ENCODE data around the gene EPS8L2. TPM values are rescaled to one million over a fixed set of nuclear protein-coding genes. Genes with fewer than 3 reads are reported as not detected.
A peak's percentile ranks its signal among the peaks of the same experiment; 100 is the strongest.

Gene EPS8L2
- total and polyA plus RNA-seq, 2 of the 4 experiments (the other 2 are of a cell fraction) = 17.2 to 39.4 TPM

DNA sequence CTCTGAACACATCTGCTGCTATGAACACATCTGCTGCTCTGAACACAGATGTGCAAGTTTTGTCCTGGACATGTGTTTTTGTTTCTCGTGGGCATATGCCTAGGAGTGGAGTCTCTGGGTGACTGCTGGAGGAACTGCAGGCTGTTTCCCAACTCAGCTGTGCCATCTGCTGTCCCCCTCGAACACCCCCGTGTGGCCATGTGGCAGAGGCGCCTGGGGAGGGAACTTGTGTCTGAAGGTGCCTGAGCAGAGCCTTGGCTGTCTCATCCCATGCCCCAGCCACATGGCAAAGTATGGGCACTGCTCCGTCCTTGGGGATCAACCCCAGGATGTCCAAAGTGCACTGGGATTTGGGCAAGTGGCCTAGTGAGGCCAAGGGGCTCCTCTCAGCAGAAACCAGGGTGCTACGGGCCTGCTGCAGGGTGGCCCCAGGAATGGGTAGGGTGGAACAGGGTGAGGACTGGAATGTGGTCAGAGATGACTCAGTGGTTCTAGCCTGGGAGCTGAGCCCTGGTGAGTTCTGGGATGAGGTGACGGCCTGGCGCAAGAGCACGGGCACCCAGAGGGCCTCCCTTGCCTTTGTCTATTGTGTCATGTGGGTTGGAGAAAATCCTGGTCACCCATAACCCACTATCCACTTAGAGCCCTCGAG, 56.5 kb downstream of the EPS8L2 start (continued):
- no peak for TF ChIP-seq FOS (IDR thresholded peaks at IDR 0.05; ENCODE audit: low read depth, low read length)

DNA sequence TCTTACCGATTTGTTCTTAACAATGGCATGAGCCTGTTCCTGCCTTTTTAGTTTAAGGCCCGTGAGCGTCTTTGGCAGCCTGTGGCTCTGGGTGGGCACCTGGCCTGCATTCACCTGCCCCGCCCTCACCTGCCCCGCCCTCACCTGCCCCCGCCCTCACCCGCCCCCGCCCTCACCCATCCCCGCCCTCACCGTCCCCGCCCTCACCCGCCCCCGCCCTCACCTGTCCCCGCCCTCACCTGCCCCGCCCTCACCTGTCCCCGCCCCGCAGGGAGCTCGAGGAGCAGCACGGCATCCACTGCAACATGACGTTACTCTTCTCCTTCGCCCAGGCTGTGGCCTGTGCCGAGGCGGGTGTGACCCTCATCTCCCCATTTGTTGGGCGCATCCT, 57.0 kb downstream of the EPS8L2 start:
- Histone ChIP-seq H3K9ac (ENCODE audit: low read depth, low read length) (no peak overlapping the region), H2BK20ac (ENCODE audit: low read depth, low read length) (no peak overlapping the region), H4K20me1 (ENCODE audit: insufficient read depth, low read length) (peaks cover 43% of the 10 kb centered on the region), H3K14ac (replicated peaks; ENCODE audit: low read depth, low read length) (0 out of 2 replicates have a peak overlapping the region, but pooled peaks have one; percentile 11), H2BK15ac (ENCODE audit: low read depth, low read length) (no peak overlapping the region), H2BK120ac (ENCODE audit: low read depth, low read length) (no peak overlapping the region), H3K9me1 (ENCODE audit: insufficient read depth, low read length) (peaks cover 3% of the 10 kb centered on the region; the same call in 1 of the 2 replicates), H2AFZ (replicated peaks; ENCODE audit: low read length, poor library complexity) (no peak overlapping the region), H3K9me3 (ENCODE audit: control insufficient read depth, insufficient read depth, low read length) (no peaks in the 10 kb centered on the region), H3K4me1 (ENCODE audit: control insufficient read depth, insufficient read depth, low read length) (peaks cover 5% of the 10 kb centered on the region), H3K27ac (ENCODE audit: insufficient read depth, low read length) (no peak overlapping the region), H3K4me3 (ENCODE audit: insufficient read depth, low read depth, low read length) (no peak overlapping the region), H2BK5ac (ENCODE audit: low read depth, low read length, poor library complexity, severe bottlenecking) (peak overlapping the region; percentile 51), H2AK9ac (replicated peaks; ENCODE audit: low read depth, low read length, poor library complexity) (peak overlapping the region; percentile 71), H4K91ac (ENCODE audit: insufficient read depth, low read depth, low read length) (no peak overlapping the region), H3K4ac (ENCODE audit: low read depth, low read length) (no peak overlapping the region), H3K18ac (ENCODE audit: low read depth, low read length) (no peak overlapping the region), H2AK5ac (ENCODE audit: low read depth, low read length) (0 out of 2 replicates have a peak overlapping the region, but pooled peaks have one; percentile 11), H3K56ac (ENCODE audit: extremely low read depth, insufficient read depth, low read length) (no peak overlapping the region), H3K27me3 (ENCODE audit: control insufficient read depth, insufficient read depth, low read length) (no peaks in the 10 kb centered on the region), H3K23ac (ENCODE audit: low read depth, low read length) (no peak overlapping the region), H4K5ac (ENCODE audit: low read depth, low read length) (no peak overlapping the region), H4K8ac (ENCODE audit: low read depth in 2 of 2, low read length in 2 of 2) (no peak overlapping the region), H3K4me2 (ENCODE audit: low read depth, low read length) (no peak overlapping the region), H3K79me1 (ENCODE audit: low read depth in 1 of 2, low read length in 2 of 2) (peaks cover 8 to 44% of the 10 kb centered on the region in 2 experiments; a peak in 3 of 4 replicates), H3K36me3 (ENCODE audit: control insufficient read depth, insufficient read depth, low read length) (peaks cover 68% of the 10 kb centered on the region)
- intact Hi-C loops (cut with micrococcal nuclease) = no loop called here
- 60% methylated on average over 2 of the region's 24 CpGs; no CpG with 5 or more reads in 1 of the 2 experiments for WGBS, 2 experiments (ENCODE audit: extremely low coverage in 2 of 2, insufficient read length in 1 of 2)
- CTCF ChIA-PET = no interaction called here
- no peak for DNase-seq
- POLR2A ChIA-PET (ENCODE audit: unreplicated experiment) = no interaction called here
- in situ Hi-C loops (cut with MboI; ENCODE audit: low sequenced_read_pairs) = no loop called here
- BruUV-seq (replicated peaks) = no TSS peak
- dilution Hi-C loops (cut with HindIII; ENCODE audit: low sequenced_read_pairs, unreplicated experiment) = no loop called here
- ATAC-seq (ENCODE audit: low read depth) = no peak
- no peak for TF ChIP-seq ELK1 (IDR thresholded peaks at IDR 0.05; ENCODE audit: borderline replicate concordance, low read depth, low read length)
- no peak for TF ChIP-seq MAZ (IDR thresholded peaks at IDR 0.05; ENCODE audit: borderline replicate concordance, low read depth, low read length)
- TF ChIP-seq CHD1 (IDR thresholded peaks at IDR 0.05; ENCODE audit: low read depth, low read length) = no peak
- TF ChIP-seq, protein P1, sequence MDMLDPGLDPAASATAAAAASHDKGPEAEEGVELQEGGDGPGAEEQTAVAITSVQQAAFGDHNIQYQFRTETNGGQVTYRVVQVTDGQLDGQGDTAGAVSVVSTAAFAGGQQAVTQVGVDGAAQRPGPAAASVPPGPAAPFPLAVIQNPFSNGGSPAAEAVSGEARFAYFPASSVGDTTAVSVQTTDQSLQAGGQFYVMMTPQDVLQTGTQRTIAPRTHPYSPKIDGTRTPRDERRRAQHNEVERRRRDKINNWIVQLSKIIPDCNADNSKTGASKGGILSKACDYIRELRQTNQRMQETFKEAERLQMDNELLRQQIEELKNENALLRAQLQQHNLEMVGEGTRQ (IDR thresholded peaks at IDR 0.05; ENCODE audit: low read depth, low read length) = no peak
- no peak for TF ChIP-seq RAD21 (IDR thresholded peaks at IDR 0.05; ENCODE audit: low read length)
- TF ChIP-seq BHLHE40 (IDR thresholded peaks at IDR 0.05; ENCODE audit: low read depth, low read length) = no peak
- no peak for TF ChIP-seq MXI1 (IDR thresholded peaks at IDR 0.05; ENCODE audit: borderline replicate concordance, low read depth, low read length)
- no peak for TF ChIP-seq MAFK (IDR thresholded peaks at IDR 0.05; ENCODE audit: low read depth, low read length)
- TF ChIP-seq, protein P2, sequence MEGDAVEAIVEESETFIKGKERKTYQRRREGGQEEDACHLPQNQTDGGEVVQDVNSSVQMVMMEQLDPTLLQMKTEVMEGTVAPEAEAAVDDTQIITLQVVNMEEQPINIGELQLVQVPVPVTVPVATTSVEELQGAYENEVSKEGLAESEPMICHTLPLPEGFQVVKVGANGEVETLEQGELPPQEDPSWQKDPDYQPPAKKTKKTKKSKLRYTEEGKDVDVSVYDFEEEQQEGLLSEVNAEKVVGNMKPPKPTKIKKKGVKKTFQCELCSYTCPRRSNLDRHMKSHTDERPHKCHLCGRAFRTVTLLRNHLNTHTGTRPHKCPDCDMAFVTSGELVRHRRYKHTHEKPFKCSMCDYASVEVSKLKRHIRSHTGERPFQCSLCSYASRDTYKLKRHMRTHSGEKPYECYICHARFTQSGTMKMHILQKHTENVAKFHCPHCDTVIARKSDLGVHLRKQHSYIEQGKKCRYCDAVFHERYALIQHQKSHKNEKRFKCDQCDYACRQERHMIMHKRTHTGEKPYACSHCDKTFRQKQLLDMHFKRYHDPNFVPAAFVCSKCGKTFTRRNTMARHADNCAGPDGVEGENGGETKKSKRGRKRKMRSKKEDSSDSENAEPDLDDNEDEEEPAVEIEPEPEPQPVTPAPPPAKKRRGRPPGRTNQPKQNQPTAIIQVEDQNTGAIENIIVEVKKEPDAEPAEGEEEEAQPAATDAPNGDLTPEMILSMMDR (conservative IDR thresholded peaks at IDR 0.05; ENCODE audit: low read depth, low read length) = no peak
- no peak for TF ChIP-seq RFX5 (IDR thresholded peaks at IDR 0.05; ENCODE audit: low read depth, low read length)
- no peak for TF ChIP-seq SMC3 (IDR thresholded peaks at IDR 0.05; ENCODE audit: low read depth, low read length)
- no peak for TF ChIP-seq FOS (IDR thresholded peaks at IDR 0.05; ENCODE audit: low read depth, low read length)
- TF ChIP-seq RCOR1 (IDR thresholded peaks at IDR 0.05; ENCODE audit: insufficient replicate concordance, low read length) = no peak
